GM18867 (cell line): ENCODE measurements around the gene VILL.
A peak's percentile ranks its signal among the peaks of the same experiment; 100 is the strongest.
"Not testable (repeated sequence)": the region's sequence is repeated elsewhere in the genome, so short reads cannot be mapped to it uniquely, and the experiment has no call there.

Experiments used
- ATAC-seq: cut with Tn5 transposase; IDR thresholded peaks from one replicate; pipeline ENCODE4 v1.9.1; 2021; ENCODE audit warnings: mild to moderate bottlenecking, moderate library complexity; ENCODE audit not compliant: unreplicated experiment

VILL gene

GRCh38 chr3:38032328-38032865 is 41.8 kb downstream of the VILL start:
- no peak for ATAC-seq

DNA sequence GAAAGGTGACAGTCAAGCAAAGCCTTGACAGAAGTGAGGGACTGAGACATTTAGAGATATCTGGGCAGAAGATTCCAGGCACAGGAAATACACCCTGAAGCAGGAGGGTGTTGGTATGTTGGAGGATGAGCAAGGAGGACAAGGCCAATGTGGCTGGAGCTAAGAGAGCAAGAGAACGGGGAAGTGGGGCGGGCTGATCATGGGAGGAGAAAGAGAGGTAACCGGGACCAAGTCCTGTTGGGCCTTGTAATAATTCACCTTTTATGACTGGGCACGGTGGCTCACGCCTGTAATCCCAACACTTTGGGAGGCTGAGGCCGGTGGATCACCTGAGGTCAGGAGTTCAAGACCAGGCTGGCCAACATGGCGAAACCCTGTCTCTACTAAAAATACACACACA is 43.0 kb downstream of the VILL start:
- not testable (repeated sequence) for ATAC-seq

- not testable (repeated sequence) for ATAC-seq
These were observed 43.7 kb downstream of the VILL start for GRCh38 chr3:38034335-38034734.

GRCh38 chr3:38036286-38036685 is 45.7 kb downstream of the VILL start:
- no peak for ATAC-seq

DNA sequence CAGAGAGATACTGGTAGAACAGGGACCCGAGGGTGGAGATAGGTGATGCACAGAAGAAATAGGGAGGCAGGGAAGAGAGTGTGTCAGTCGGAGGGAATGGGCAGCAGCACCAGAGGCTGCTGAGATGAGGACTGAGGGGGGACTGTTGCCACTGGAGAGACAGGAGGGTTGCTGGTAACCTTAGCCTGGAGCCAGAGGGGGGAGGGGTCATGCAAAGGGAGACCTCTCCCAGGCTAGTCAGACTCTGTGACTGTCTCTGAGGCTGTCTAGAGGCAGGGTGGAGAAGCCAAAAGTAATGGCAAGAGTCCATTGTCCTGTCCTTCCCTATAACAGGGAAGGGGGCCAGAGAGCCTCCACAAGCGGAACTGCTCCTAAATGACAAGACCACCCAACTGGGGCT is 46.3 kb downstream of the VILL start:
- ATAC-seq = no peak

DNA sequence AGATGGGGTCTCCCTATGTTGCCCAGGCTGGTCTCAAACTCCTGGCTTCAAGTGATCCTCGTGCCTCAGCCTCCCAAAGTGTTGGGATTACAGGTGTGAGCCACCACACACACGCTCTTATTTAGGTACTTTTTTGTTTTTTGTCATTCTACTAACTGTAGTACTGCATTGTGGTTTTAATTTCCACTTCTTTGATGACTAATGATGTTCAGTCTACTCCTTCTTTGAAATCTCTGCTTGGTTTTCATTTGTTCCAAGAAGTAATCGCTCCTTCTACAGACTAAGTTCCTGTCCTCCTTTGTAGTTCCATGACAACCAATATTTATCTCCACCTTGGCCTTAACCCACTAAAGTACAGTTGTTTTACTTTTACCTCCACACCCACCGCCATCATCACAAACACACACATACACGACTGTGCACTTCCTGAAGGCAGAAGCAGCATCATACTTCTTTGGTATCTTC is 47.9 kb downstream of the VILL start:
- ATAC-seq = no peak

DNA sequence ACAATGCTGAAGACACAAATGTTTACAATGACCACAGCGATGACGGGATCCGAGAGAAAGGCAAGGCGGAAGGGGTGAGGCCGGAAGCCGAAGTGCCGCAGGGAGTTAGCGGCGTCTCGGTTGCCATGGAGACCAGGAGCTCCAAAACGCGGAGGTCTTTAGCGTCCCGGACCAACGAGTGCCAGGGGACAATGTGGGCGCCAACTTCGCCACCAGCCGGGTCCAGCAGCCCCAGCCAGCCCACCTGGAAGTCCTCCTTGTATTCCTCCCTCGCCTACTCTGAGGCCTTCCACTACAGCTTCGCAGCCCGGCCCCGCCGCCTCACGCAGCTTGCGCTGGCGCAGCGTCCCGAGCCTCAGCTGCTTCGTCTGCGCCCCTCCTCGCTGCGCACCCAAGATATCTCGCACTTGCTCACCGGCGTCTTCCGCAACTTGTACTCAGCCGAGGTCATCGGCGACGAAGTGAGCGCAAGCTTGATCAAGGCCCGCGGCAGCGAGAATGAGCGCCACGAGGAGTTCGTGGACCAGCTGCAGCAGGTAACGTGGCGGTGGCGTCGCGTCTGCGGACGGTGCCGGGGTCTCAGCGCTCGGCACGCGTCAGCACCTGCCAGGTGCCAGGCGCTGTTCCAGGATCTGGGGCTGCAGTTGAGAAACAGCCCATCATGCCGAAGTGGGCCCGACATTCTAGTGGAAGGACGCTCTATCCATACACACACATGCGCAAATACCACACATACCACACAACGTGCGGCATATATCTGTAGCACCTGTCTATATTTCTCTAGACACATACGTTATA is 48.7 kb downstream of the VILL start, which contains the start of gene DLEC1:
DLEC1 (plus strand) TSS at position 108 of the 798 bp plus-strand sequence; CDS start at position 126, 18 bp downstream.
- ATAC-seq = peak; percentile 93

- ATAC-seq = peak; percentile 48
These were observed 49.3 kb downstream of the VILL start for GRCh38 chr3:38039899-38040261.

GRCh38 chr3:38040401-38040800 is 49.8 kb downstream of the VILL start:
- no peak for ATAC-seq

GRCh38 chr3:38043486-38043885 is 52.9 kb downstream of the VILL start:
- no peak for ATAC-seq

GRCh38 chr3:38046027-38046426 is 55.4 kb downstream of the VILL start:
- ATAC-seq = no peak

DNA sequence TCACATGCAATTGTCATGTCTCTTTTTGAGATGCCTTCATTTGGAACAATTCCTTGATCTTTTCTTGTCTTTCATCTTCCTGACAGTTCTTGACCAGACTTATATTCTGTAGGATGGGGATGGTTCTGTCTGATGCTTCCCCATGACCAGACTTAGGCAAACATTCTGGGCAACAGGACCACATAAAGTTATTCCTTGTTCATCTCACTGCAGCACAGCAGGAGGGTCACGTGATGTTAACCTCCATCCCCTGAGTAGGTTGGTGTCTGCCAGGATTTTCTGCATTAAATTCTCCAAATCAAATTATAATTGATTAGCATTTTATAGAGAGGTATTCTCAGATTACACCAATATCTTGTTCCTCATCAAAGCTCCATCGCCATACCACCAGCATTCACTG is 56.2 kb downstream of the VILL start:
- ATAC-seq = no peak

DNA sequence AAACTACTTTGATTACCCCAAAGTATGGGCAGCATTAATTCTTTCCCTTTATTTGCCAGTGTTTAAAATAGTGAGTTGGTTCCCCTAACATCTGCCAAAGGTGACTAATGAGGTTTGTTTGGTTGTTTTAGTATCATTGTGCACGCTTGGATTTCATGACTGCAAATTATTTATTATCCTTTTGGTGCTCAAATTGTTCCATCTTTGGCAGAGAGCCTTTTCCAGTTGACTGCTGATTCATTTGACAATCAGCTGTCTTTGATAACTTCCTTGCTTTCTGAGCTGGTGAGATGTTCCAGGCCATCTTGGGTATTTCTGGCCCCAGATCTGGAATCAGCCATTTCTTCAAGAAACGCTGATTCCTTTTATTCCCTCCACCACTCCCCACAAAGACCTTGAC is 57.3 kb downstream of the VILL start:
- ATAC-seq = no peak

DNA sequence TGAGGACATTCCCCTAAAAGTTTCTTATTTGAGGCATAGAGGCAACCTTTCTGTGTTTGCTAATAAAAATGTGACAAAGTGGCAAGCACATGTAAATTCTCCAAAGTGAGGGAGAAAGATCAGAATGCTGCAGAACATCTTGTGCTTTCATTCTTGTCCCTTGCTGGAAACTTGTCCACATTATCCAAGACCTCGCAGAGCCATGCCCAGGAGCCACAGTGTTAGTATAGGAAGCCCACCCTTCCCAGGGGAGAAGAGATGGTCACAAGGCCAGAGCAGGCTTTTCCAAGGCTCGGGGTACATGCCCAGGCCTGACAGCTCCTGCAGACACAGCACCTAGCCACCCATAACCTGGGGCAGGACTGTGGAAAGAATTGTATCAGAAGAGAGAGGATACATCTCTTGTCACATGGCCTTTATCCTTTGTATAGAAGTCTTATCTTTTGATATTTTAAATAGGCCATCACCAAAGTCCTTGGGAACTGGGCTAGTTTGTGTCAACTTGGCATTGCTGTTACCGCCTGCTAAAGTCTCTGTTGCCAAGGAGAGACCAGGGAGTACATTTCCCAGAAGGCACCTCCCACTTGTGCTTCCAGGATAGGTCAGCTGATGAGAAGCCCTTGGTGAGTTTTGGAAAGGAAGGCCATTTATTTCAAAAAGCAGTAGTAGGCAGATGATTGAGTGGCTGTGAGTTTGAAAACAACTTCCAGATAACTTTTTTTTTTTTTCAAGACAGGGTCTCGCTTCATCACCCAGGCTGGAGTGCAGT is 59.0 kb downstream of the VILL start:
- no peak for ATAC-seq

- ATAC-seq = no peak
These were observed 60.5 kb downstream of the VILL start for GRCh38 chr3:38051131-38051530.

GRCh38 chr3:38053286-38053685 is 62.7 kb downstream of the VILL start:
- ATAC-seq = not testable (repeated sequence)

GRCh38 chr3:38053813-38054498 is 63.4 kb downstream of the VILL start:
- not testable (repeated sequence) for ATAC-seq

DNA sequence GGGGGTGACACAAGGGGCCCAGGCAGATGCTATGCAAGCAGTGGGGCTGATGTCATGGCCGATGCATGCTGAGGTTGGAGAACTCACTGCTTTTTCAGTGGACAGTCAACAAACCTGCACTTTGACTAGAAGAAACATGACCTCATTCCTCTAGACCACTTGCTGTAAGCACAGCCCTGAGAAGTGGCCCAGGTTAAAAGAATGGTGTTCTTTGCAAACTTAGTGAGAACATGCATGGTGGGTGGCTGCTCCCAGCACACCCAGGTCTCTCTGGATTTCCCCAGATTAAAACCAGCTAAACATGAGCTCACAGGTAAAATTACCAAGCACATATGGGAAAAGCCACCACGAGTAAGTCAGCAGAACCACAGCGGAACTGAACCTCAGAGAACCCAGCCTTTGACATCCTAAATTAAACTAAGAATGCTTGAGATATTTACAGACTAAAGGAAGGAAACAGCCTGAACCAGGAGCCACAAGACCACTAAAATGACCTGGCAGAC is 64.0 kb downstream of the VILL start:
- ATAC-seq = no peak
